Type B pancreatic cell (in vitro differentiated cells): ENCODE results near the gene TBC1D21. TPM values are rescaled to one million over a fixed set of nuclear protein-coding genes. Genes with fewer than 3 reads are reported as not detected.

Experiments used
- DNase-seq: peaks from one replicate; pipeline ENCODE4 v3.0.0; 2021; ENCODE audit warnings: mixed read lengths; ENCODE audit not compliant: unreplicated experiment; ENCODE audit errors: extremely low spot score
- H3K27ac Mint-ChIP-seq: 2 replicates; pipeline ENCODE4 v1.8.0; 2021; ENCODE audit warnings: mild to moderate bottlenecking, mixed read lengths
- H3K27me3 Mint-ChIP-seq: 2 replicates; pipeline ENCODE4 v1.8.0; 2021; ENCODE audit warnings: mixed read lengths
- H3K36me3 Mint-ChIP-seq: 2 replicates; pipeline ENCODE4 v1.8.0; 2021; ENCODE audit warnings: mixed read lengths
- H3K4me1 Mint-ChIP-seq: one replicate; pipeline ENCODE4 v1.8.0; 2021; ENCODE audit warnings: mixed read lengths; ENCODE audit not compliant: unreplicated experiment
- H3K4me3 Mint-ChIP-seq: 2 replicates; pipeline ENCODE4 v1.8.0; 2021; ENCODE audit warnings: mild to moderate bottlenecking, mixed read lengths
- H3K9me3 Mint-ChIP-seq: 2 replicates; pipeline ENCODE4 v1.8.0; 2021; ENCODE audit warnings: mixed read lengths
- CTCF ChIP-seq: fragments of 200-600 bp; sonication (generic); conservative IDR thresholded peaks from 2 replicates; pipeline ENCODE4 v1.5.0; 2021; ENCODE audit warnings: antibody characterized with exemption, mild to moderate bottlenecking
- total RNA-seq: library from RNA; stranded (reverse); gene quantifications from 2 replicates; pipeline ENCODE4 v1.2.1, GENCODE V29; 2021; ENCODE audit warnings: low replicate concordance

TBC1D21 gene
- total RNA-seq, 1 donor from 2014 or later, result not detected

- no peak overlapping the region for H3K27ac Mint-ChIP-seq
- no peaks in the 10 kb centered on the region for H3K36me3 Mint-ChIP-seq
- H3K27me3 Mint-ChIP-seq, result peaks cover 66% of the 10 kb centered on the region
- no peaks in the 10 kb centered on the region for H3K4me1 Mint-ChIP-seq
- DNase-seq, result no peak
- TF ChIP-seq CTCF, result no peak
- H3K9me3 Mint-ChIP-seq, result no peaks in the 10 kb centered on the region
- H3K4me3 Mint-ChIP-seq, result no peak overlapping the region
Measured at GRCh38 chr15:73862276-73862675, 11.1 kb upstream of the TBC1D21 start.

GRCh38 chr15:73865379-73865778 is 8.0 kb upstream of the TBC1D21 start:
- H3K4me1 Mint-ChIP-seq, result no peaks in the 10 kb centered on the region
- no peak overlapping the region for H3K4me3 Mint-ChIP-seq

GRCh38 chr15:73865904-73866303 is 7.5 kb upstream of the TBC1D21 start:
- Mint-ChIP-seq H3K27ac (no peak overlapping the region), H3K27me3 (peaks cover 66% of the 10 kb centered on the region), H3K4me3 (no peak overlapping the region), H3K4me1 (no peaks in the 10 kb centered on the region), H3K9me3 (no peaks in the 10 kb centered on the region), H3K36me3 (no peaks in the 10 kb centered on the region)
- TF ChIP-seq CTCF, result no peak
- no peak for DNase-seq

More at GRCh38 chr15:73865379-73865778, 8.0 kb upstream of the TBC1D21 start:
- H3K9me3 Mint-ChIP-seq, result no peaks in the 10 kb centered on the region
- H3K27me3 Mint-ChIP-seq, result peaks cover 65% of the 10 kb centered on the region
- H3K27ac Mint-ChIP-seq, result no peak overlapping the region
- H3K36me3 Mint-ChIP-seq, result no peaks in the 10 kb centered on the region
- TF ChIP-seq CTCF, result no peak
- DNase-seq, result peak; percentile 11

- TF ChIP-seq CTCF, result no peak
- Mint-ChIP-seq H3K27me3 (peaks cover 72% of the 10 kb centered on the region), H3K27ac (no peak overlapping the region), H3K9me3 (no peaks in the 10 kb centered on the region), H3K4me3 (no peak overlapping the region), H3K4me1 (no peaks in the 10 kb centered on the region), H3K36me3 (no peaks in the 10 kb centered on the region)
- peak; percentile 39 for DNase-seq
Measured at GRCh38 chr15:73866481-73866880, 6.9 kb upstream of the TBC1D21 start.

GRCh38 chr15:73866881-73867410 is 6.4 kb upstream of the TBC1D21 start:
- Mint-ChIP-seq H3K4me1 (no peaks in the 10 kb centered on the region), H3K27me3 (peaks cover 72% of the 10 kb centered on the region), H3K4me3 (no peak overlapping the region), H3K9me3 (no peaks in the 10 kb centered on the region), H3K36me3 (no peaks in the 10 kb centered on the region), H3K27ac (no peak overlapping the region)
- no peak for TF ChIP-seq CTCF
- DNase-seq, result peak; percentile 44

- TF ChIP-seq CTCF, result no peak
- peak; percentile 60 for DNase-seq
- Mint-ChIP-seq H3K4me1 (no peaks in the 10 kb centered on the region), H3K4me3 (no peak overlapping the region), H3K9me3 (no peaks in the 10 kb centered on the region), H3K36me3 (no peaks in the 10 kb centered on the region), H3K27ac (no peak overlapping the region), H3K27me3 (peaks cover 73% of the 10 kb centered on the region)
Measured at GRCh38 chr15:73867426-73867825, 5.9 kb upstream of the TBC1D21 start.
